Liver (tissue), 9 donors: ENCODE data around the gene ULK4. TPM values are rescaled to one million over a fixed set of nuclear protein-coding genes. Genes with fewer than 3 reads are reported as not detected.

Experiments
- DNase-seq: peaks from one replicate; pipeline ENCODE4 v3.0.0-alpha.2; 2017; ENCODE audit warnings: low spot score
- H3K27ac ChIP-seq, 2 donors: one replicate each; pipeline ENCODE4 v1.7.0; 2013; ENCODE audit warnings: inconsistent platforms in 2 of 2, low read length in 2 of 2, control low read depth in 1 of 2, low read depth in 1 of 2, mild to moderate bottlenecking in 1 of 2
- H3K27me3 ChIP-seq, 4 donors: one replicate each; pipeline versions ENCODE4 v1.6.1 to v1.7.0; 2013; ENCODE audit warnings: low read length in 3 of 4, inconsistent platforms in 1 of 4, mild to moderate bottlenecking in 1 of 4, moderate library complexity in 1 of 4; ENCODE audit not compliant: control insufficient read depth in 4 of 4, insufficient read depth in 4 of 4
- H3K36me3 ChIP-seq, 4 donors: one replicate each; pipeline versions ENCODE4 v1.6.1 to v1.7.0; 2013; ENCODE audit warnings: low read length in 3 of 4, mild to moderate bottlenecking in 3 of 4, low read depth in 1 of 4, moderate library complexity in 1 of 4; ENCODE audit not compliant: control insufficient read depth in 4 of 4, insufficient read depth in 3 of 4
- H3K4me1 ChIP-seq, 4 donors: one replicate each; pipeline versions ENCODE4 v1.6.1 to v1.7.0; 2013; ENCODE audit warnings: low read length in 3 of 4, mild to moderate bottlenecking in 3 of 4, moderate library complexity in 1 of 4; ENCODE audit not compliant: control insufficient read depth in 4 of 4, insufficient read depth in 4 of 4
- H3K4me3 ChIP-seq, 3 donors: one replicate each; pipeline versions ENCODE4 v1.6.1 to v1.7.0; 2013; ENCODE audit warnings: low read length in 3 of 3, control low read depth in 1 of 3, low read depth in 1 of 3, mild to moderate bottlenecking in 1 of 3
- H3K9ac ChIP-seq, 2 donors: one replicate each; pipeline ENCODE4 v1.7.0; 2013; ENCODE audit warnings: low read length in 2 of 2, mild to moderate bottlenecking in 2 of 2, moderate library complexity in 2 of 2, control low read depth in 1 of 2, low read depth in 1 of 2
- H3K9me3 ChIP-seq, 4 donors: one replicate each; pipeline versions ENCODE4 v1.6.1 to v1.7.0; 2013; ENCODE audit warnings: low read length in 3 of 4; ENCODE audit not compliant: control insufficient read depth in 4 of 4
- ATF3 ChIP-seq: IDR thresholded peaks from 2 replicates; pipeline ENCODE4 v1.6.1; 2016; ENCODE audit warnings: antibody characterized with exemption
- CTCF ChIP-seq: fragments of 150-350 bp; IDR thresholded peaks from 2 replicates; pipeline ENCODE4 v1.5.1; 2017; ENCODE audit warnings: improper control_type of control experiment, low read depth, low read length; ENCODE audit not compliant: missing input control
- EGR1 ChIP-seq, 2 donors: IDR thresholded peaks; 2 replicates each; pipeline ENCODE4 v1.6.1; 2016 to 2018; ENCODE audit warnings: antibody characterized with exemption in 2 of 2, low read depth in 2 of 2
- FOXA1 ChIP-seq: IDR thresholded peaks from 2 replicates; pipeline ENCODE4 v1.6.1; 2016; ENCODE audit warnings: antibody characterized with exemption
- FOXA2 ChIP-seq: IDR thresholded peaks from 2 replicates; pipeline ENCODE4 v1.6.1; 2016; ENCODE audit warnings: antibody characterized with exemption
- GABPA ChIP-seq, 2 donors: IDR thresholded peaks in 1 of 2; conservative IDR thresholded peaks in 1 of 2; 2 replicates each; pipeline ENCODE4 v1.6.1; 2016; ENCODE audit warnings: antibody characterized with exemption in 2 of 2, mild to moderate bottlenecking in 1 of 2, moderate library complexity in 1 of 2
- HNF4A ChIP-seq, 2 donors: conservative IDR thresholded peaks; 2 replicates each; pipeline ENCODE4 v1.6.1; 2016; ENCODE audit warnings: antibody characterized with exemption in 2 of 2, mild to moderate bottlenecking in 2 of 2
- HNF4G ChIP-seq: IDR thresholded peaks from 2 replicates; pipeline ENCODE4 v1.6.1; 2016; ENCODE audit warnings: antibody characterized with exemption
- JUND ChIP-seq, 2 donors: IDR thresholded peaks; 2 replicates each; pipeline ENCODE4 v1.6.1; 2016; ENCODE audit warnings: antibody characterized with exemption in 2 of 2
- MAX ChIP-seq: IDR thresholded peaks from 2 replicates; pipeline ENCODE4 v1.6.1; 2016; ENCODE audit warnings: antibody characterized with exemption
- NR2F2 ChIP-seq: IDR thresholded peaks from 2 replicates; pipeline ENCODE4 v1.6.1; 2016; ENCODE audit warnings: antibody characterized with exemption
- RAD21 ChIP-seq, 2 donors: IDR thresholded peaks; 2 replicates each; pipeline ENCODE4 v1.6.1; 2016; ENCODE audit warnings: antibody characterized with exemption in 2 of 2, mild to moderate bottlenecking in 2 of 2
- REST ChIP-seq: IDR thresholded peaks from 2 replicates; pipeline ENCODE4 v1.6.1; 2016; ENCODE audit warnings: antibody characterized with exemption, mild to moderate bottlenecking
- RXRA ChIP-seq, 2 donors: IDR thresholded peaks; 2 replicates each; pipeline ENCODE4 v1.6.1; 2017 to 2018; ENCODE audit warnings: antibody characterized with exemption in 2 of 2, mild to moderate bottlenecking in 1 of 2
- SP1 ChIP-seq: IDR thresholded peaks from 2 replicates; pipeline ENCODE4 v1.6.1; 2018; ENCODE audit warnings: antibody characterized with exemption, mild to moderate bottlenecking
- TAF1 ChIP-seq: conservative IDR thresholded peaks from 2 replicates; pipeline ENCODE4 v1.6.1; 2016; ENCODE audit warnings: antibody characterized with exemption, mild to moderate bottlenecking
- YY1 ChIP-seq: IDR thresholded peaks from 2 replicates; pipeline ENCODE4 v1.6.1; 2016; ENCODE audit warnings: antibody characterized with exemption, mild to moderate bottlenecking
- ZBTB33 ChIP-seq: IDR thresholded peaks from 2 replicates; pipeline ENCODE4 v1.6.1; 2016; ENCODE audit warnings: antibody characterized with exemption
- WGBS: extraction: QIAGEN DNeasy Blood & Tissue Kit; methylation state at CpG from one replicate; pipeline ENCODE4 v1.1.7; 2013; 5-methylcytosine and 5-hydroxymethylcytosine counted together
- polyA plus RNA-seq, 2 donors: library from polyadenylated mRNA; stranded (reverse) in 1 of 2; unstranded in 1 of 2; fragments of 200-250 nt in 1 of 2; fragments of >200 nt in 1 of 2; fragmentation: Nextera tagmentation in 1 of 2; extraction: Ambion mirVana in 1 of 2; gene quantifications; one replicate each; pipeline versions ENCODE4 v1.2.1 to v1.2.3, GENCODE V29; 2013 to 2015
- total RNA-seq, 2 donors: library from RNA; depleted of rRNA; stranded (reverse); fragments of >200 nt; gene quantifications; one replicate each; pipeline ENCODE4 v1.2.3, GENCODE V29; 2014
- donor health status: healthy.
- donor health status: healthy.
- donor health status: healthy.
- donor health status: healthy.
- donor health status: healthy.

Gene ULK4
- total and polyA plus RNA-seq, 4 donors: 1.1 to 11.5 (median 3.2) TPM

- no peaks in the 10 kb centered on the region for H3K4me1 ChIP-seq
- WGBS: 85% methylated on average over 1 of the region's 1 CpG
- no peak for DNase-seq
- no peaks in the 10 kb centered on the region for H3K27me3 ChIP-seq
- H3K9me3 ChIP-seq: peaks cover 0 to under 1% (median 0%) of the 10 kb centered on the region in 4 donors
- TF ChIP-seq YY1: no peak
- no peak for TF ChIP-seq TAF1
- no peak for TF ChIP-seq SP1
- TF ChIP-seq ATF3: no peak
- no peak for TF ChIP-seq REST
- no peak for TF ChIP-seq CTCF
- no peak for TF ChIP-seq EGR1 (IDR thresholded peaks at IDR 0.05; ENCODE audit: low read depth in 2 of 2)
- TF ChIP-seq NR2F2: no peak
- no peak for TF ChIP-seq FOXA2
- no peak overlapping the region for H3K9ac ChIP-seq
- H3K27ac ChIP-seq: no peak overlapping the region
- no peak overlapping the region for H3K4me3 ChIP-seq
- no peaks in the 10 kb centered on the region for H3K36me3 ChIP-seq
Observed at GRCh38 chr3:41464858-41465257, 497.0 kb downstream of the ULK4 start.

- 83% methylated on average over 2 of the region's 2 CpGs for WGBS
- TF ChIP-seq GABPA (IDR thresholded peaks at IDR 0.05 in 1 of 2, conservative IDR thresholded peaks at IDR 0.05 in 1 of 2) (no peak), ATF3 (no peak), FOXA2 (no peak), NR2F2 (no peak), YY1 (no peak), RXRA (IDR thresholded peaks at IDR 0.05) (no peak), TAF1 (no peak), CTCF (no peak), REST (no peak), MAX (no peak), HNF4A (conservative IDR thresholded peaks at IDR 0.05) (no peak), ZBTB33 (no peak), HNF4G (no peak), JUND (IDR thresholded peaks at IDR 0.05) (no peak), EGR1 (IDR thresholded peaks at IDR 0.05; ENCODE audit: low read depth in 2 of 2) (no peak), RAD21 (IDR thresholded peaks at IDR 0.05) (no peak), FOXA1 (no peak), SP1 (no peak)
- DNase-seq: no peak
- H3K4me3 ChIP-seq: no peak overlapping the region
- no peak overlapping the region for H3K27ac ChIP-seq
- H3K36me3 ChIP-seq: no peaks in the 10 kb centered on the region
- H3K9me3 ChIP-seq: no peaks in the 10 kb centered on the region
- no peaks in the 10 kb centered on the region for H3K4me1 ChIP-seq
- H3K27me3 ChIP-seq: no peaks in the 10 kb centered on the region
- no peak overlapping the region for H3K9ac ChIP-seq
Observed at GRCh38 chr3:41464401-41464800, 497.5 kb downstream of the ULK4 start.
